CD8-positive, alpha-beta memory T cell (primary cell): ENCODE results near the gene PDGFB. TPM values are rescaled to one million over a fixed set of nuclear protein-coding genes. Genes with fewer than 3 reads are reported as not detected.
A peak's percentile ranks its signal among the peaks of the same experiment; 100 is the strongest.

Experiments used
- CTCF ChIA-PET: fragments of 350-600 bp; sonication (Branson Sonifier 250); formaldehyde crosslinking; loops from one replicate; lab custom pipeline; 2021; ENCODE audit warnings: antibody characterized with exemption; lab: Charles Lee
- POLR2A ChIA-PET: fragments of 350-600 bp; sonication (Branson Sonifier 250); formaldehyde crosslinking; loops from one replicate; lab custom pipeline; 2021; ENCODE audit warnings: antibody characterized with exemption; lab: Charles Lee
- DNase-seq, 5 donors: peaks; one replicate each; pipeline versions ENCODE4 v3.0.0 to v3.0.0-alpha.2; 2020 to 2022; ENCODE audit warnings: mixed read lengths in 1 of 5
- H3K27ac ChIP-seq: one replicate; pipeline ENCODE4 v1.7.0; 2013; ENCODE audit warnings: low read depth, mild to moderate bottlenecking, low read length, moderate library complexity
- H3K27me3 ChIP-seq: 2 replicates; pipeline ENCODE4 v1.7.0; 2013; ENCODE audit warnings: low read length, mild to moderate bottlenecking; ENCODE audit not compliant: insufficient read depth, poor library complexity, severe bottlenecking
- H3K36me3 ChIP-seq: 2 replicates; pipeline ENCODE4 v1.7.0; 2013; ENCODE audit warnings: mild to moderate bottlenecking, low read length, moderate library complexity; ENCODE audit not compliant: insufficient read depth
- H3K4me1 ChIP-seq: 2 replicates; pipeline ENCODE4 v1.7.0; 2013; ENCODE audit warnings: mild to moderate bottlenecking, low read length, moderate library complexity; ENCODE audit not compliant: insufficient read depth
- H3K4me3 ChIP-seq: 2 replicates; pipeline ENCODE4 v1.7.0; 2013; ENCODE audit warnings: mild to moderate bottlenecking, low read length
- H3K9me3 ChIP-seq: 2 replicates; pipeline ENCODE4 v1.7.0; 2013; ENCODE audit warnings: mild to moderate bottlenecking, low read length
- H3K27ac Mint-ChIP-seq, 8 donors: one replicate each; pipeline ENCODE4 v1.8.0; 2020 to 2021; ENCODE audit warnings: mixed read lengths in 8 of 8, mild to moderate bottlenecking in 6 of 8, inconsistent platforms in 3 of 8, moderate library complexity in 3 of 8
- H3K27me3 Mint-ChIP-seq, 2 donors: one replicate each; pipeline ENCODE4 v1.8.0; 2020 to 2021; ENCODE audit warnings: mixed read lengths in 2 of 2, mild to moderate bottlenecking in 1 of 2, moderate library complexity in 1 of 2
- H3K36me3 Mint-ChIP-seq, 3 donors: one replicate each; pipeline ENCODE4 v1.8.0; 2020 to 2021; ENCODE audit warnings: mixed read lengths in 3 of 3, inconsistent platforms in 1 of 3, mild to moderate bottlenecking in 1 of 3
- H3K4me1 Mint-ChIP-seq, 3 donors: one replicate each; pipeline ENCODE4 v1.8.0; 2020 to 2021; ENCODE audit warnings: mixed read lengths in 3 of 3, inconsistent platforms in 1 of 3, mild to moderate bottlenecking in 1 of 3
- H3K4me3 Mint-ChIP-seq, 7 donors: one replicate each; pipeline ENCODE4 v1.8.0; 2020 to 2021; ENCODE audit warnings: mixed read lengths in 7 of 7, mild to moderate bottlenecking in 6 of 7, moderate library complexity in 4 of 7, inconsistent platforms in 2 of 7
- H3K9me3 Mint-ChIP-seq, 5 donors: one replicate each; pipeline ENCODE4 v1.8.0; 2020 to 2022; ENCODE audit warnings: mixed read lengths in 5 of 5, mild to moderate bottlenecking in 3 of 5, moderate library complexity in 2 of 5, inconsistent platforms in 1 of 5
- polyA plus RNA-seq: library from polyadenylated mRNA; unstranded; fragments of 300-500 nt; fragmentation: Illumina TruSeq; gene quantifications from one replicate; pipeline ENCODE4 v1.2.3, GENCODE V29; 2021
- total RNA-seq, 2 experiments: library from RNA; stranded (reverse); gene quantifications; one replicate each; pipeline ENCODE4 v1.2.3, GENCODE V29; 2021

Gene PDGFB
- total and polyA plus RNA-seq, 3 experiments from 2014 or later = 2.3 to 18.2 (median 3.0) TPM

- H3K4me1 ChIP-seq = peaks cover 31% of the 10 kb centered on the region
- H3K4me1 Mint-ChIP-seq = peaks cover 24 to 57% (median 27%) of the 10 kb centered on the region in 3 donors
- CTCF ChIA-PET = interaction anchor here (2.0 to 2.6 kb wide), 2 partner anchors 54 to 81 kb away, joined by 9 read pairs; no protein-coding TSS in a partner anchor
- H3K36me3 ChIP-seq = no peaks in the 10 kb centered on the region
- H3K4me3 ChIP-seq = no peak overlapping the region
- DNase-seq = no peak
- no peak overlapping the region for H3K27ac ChIP-seq
- H3K36me3 Mint-ChIP-seq = peaks cover 0 to 3% (median 0%) of the 10 kb centered on the region in 3 donors
- POLR2A ChIA-PET = no interaction called here
- H3K4me3 Mint-ChIP-seq = peak overlapping the region in 2 of 7 donors; percentile 13 to 54
- H3K9me3 ChIP-seq = no peaks in the 10 kb centered on the region
- no peaks in the 10 kb centered on the region for H3K9me3 Mint-ChIP-seq
- no peak overlapping the region for H3K27ac Mint-ChIP-seq
- no peaks in the 10 kb centered on the region for H3K27me3 ChIP-seq
- H3K27me3 Mint-ChIP-seq = peaks cover 3 to 5% of the 10 kb centered on the region in 2 donors
Observed at GRCh38 chr22:39251762-39252460, 7.1 kb upstream of the PDGFB start.

- Mint-ChIP-seq H3K4me1 (peaks cover 34 to 67% (median 35%) of the 10 kb centered on the region in 3 donors), H3K27ac (no peak overlapping the region), H3K36me3 (peaks cover 0 to 6% (median 0%) of the 10 kb centered on the region in 3 donors), H3K4me3 (no peak overlapping the region), H3K27me3 (peaks cover 4 to 5% of the 10 kb centered on the region in 2 donors), H3K9me3 (no peaks in the 10 kb centered on the region)
- POLR2A ChIA-PET = no interaction called here
- H3K9me3 ChIP-seq = no peaks in the 10 kb centered on the region
- no peak for DNase-seq
- no peaks in the 10 kb centered on the region for H3K36me3 ChIP-seq
- no peak overlapping the region for H3K4me3 ChIP-seq
- peaks cover 35% of the 10 kb centered on the region for H3K4me1 ChIP-seq
- no peaks in the 10 kb centered on the region for H3K27me3 ChIP-seq
- CTCF ChIA-PET = interaction anchor here (0.8 kb wide), 1 partner anchor 108 kb away, joined by 3 read pairs; no protein-coding TSS in a partner anchor
- H3K27ac ChIP-seq = no peak overlapping the region
Observed at GRCh38 chr22:39250838-39251237, 6.1 kb upstream of the PDGFB start.

- Histone ChIP-seq H3K27ac (no peak overlapping the region), H3K4me3 (no peak overlapping the region), H3K4me1 (peaks cover 40% of the 10 kb centered on the region), H3K27me3 (no peaks in the 10 kb centered on the region), H3K9me3 (no peaks in the 10 kb centered on the region), H3K36me3 (no peaks in the 10 kb centered on the region)
- Mint-ChIP-seq H3K27ac (no peak overlapping the region), H3K9me3 (no peaks in the 10 kb centered on the region), H3K4me3 (peak overlapping the region in 1 of 7 donors; percentile 40), H3K36me3 (peaks cover 0 to 6% (median 0%) of the 10 kb centered on the region in 3 donors), H3K27me3 (peaks cover 5 to 6% of the 10 kb centered on the region in 2 donors), H3K4me1 (peaks cover 35 to 66% (median 36%) of the 10 kb centered on the region in 3 donors)
- CTCF ChIA-PET = interaction anchor here (0.8 kb wide), 1 partner anchor 109 kb away, joined by 3 read pairs; no protein-coding TSS in a partner anchor
- no peak for DNase-seq
- POLR2A ChIA-PET = interaction anchor here (0.6 kb wide), 1 partner anchor 1865 kb away, joined by 3 read pairs; no protein-coding TSS in a partner anchor
Observed at GRCh38 chr22:39250131-39250530, 5.3 kb upstream of the PDGFB start.

GRCh38 chr22:39249086-39249704 is 4.4 kb upstream of the PDGFB start:
- H3K27me3 Mint-ChIP-seq = peaks cover 3 to 5% of the 10 kb centered on the region in 2 donors
- POLR2A ChIA-PET = no interaction called here

GRCh38 chr22:39248254-39248653 is 3.5 kb upstream of the PDGFB start:
- peaks cover 3 to 5% of the 10 kb centered on the region in 2 donors for H3K27me3 Mint-ChIP-seq
- Histone ChIP-seq H3K4me1 (peaks cover 23% of the 10 kb centered on the region), H3K9me3 (no peaks in the 10 kb centered on the region), H3K27ac (no peak overlapping the region), H3K36me3 (no peaks in the 10 kb centered on the region), H3K4me3 (no peak overlapping the region), H3K27me3 (no peaks in the 10 kb centered on the region)
- peak overlapping the region in 2 of 8 donors; percentile 29 to 90 for H3K27ac Mint-ChIP-seq
- H3K9me3 Mint-ChIP-seq = no peaks in the 10 kb centered on the region
- H3K4me3 Mint-ChIP-seq = no peak overlapping the region
- DNase-seq = no peak
- ChIA-PET POLR2A (no interaction called here), CTCF (interaction anchor here (1.1 kb wide), 1 partner anchor 70 kb away, joined by 3 read pairs; no protein-coding TSS in a partner anchor)
- peaks cover 0 to 10% (median 0%) of the 10 kb centered on the region in 3 donors for H3K36me3 Mint-ChIP-seq
- peaks cover 31 to 59% (median 34%) of the 10 kb centered on the region in 3 donors for H3K4me1 Mint-ChIP-seq

More at GRCh38 chr22:39249086-39249704, 4.4 kb upstream of the PDGFB start:
- H3K36me3 Mint-ChIP-seq = peaks cover 0 to 7% (median 0%) of the 10 kb centered on the region in 3 donors
- Histone ChIP-seq H3K36me3 (no peaks in the 10 kb centered on the region), H3K9me3 (no peaks in the 10 kb centered on the region), H3K4me1 (peaks cover 33% of the 10 kb centered on the region), H3K27ac (no peak overlapping the region), H3K27me3 (no peaks in the 10 kb centered on the region), H3K4me3 (no peak overlapping the region)
- CTCF ChIA-PET = interaction anchor here (1.1 kb wide), 1 partner anchor 69 kb away, joined by 3 read pairs; no protein-coding TSS in a partner anchor
- no peaks in the 10 kb centered on the region for H3K9me3 Mint-ChIP-seq
- H3K4me1 Mint-ChIP-seq = peaks cover 31 to 64% (median 32%) of the 10 kb centered on the region in 3 donors
- H3K27ac Mint-ChIP-seq = peak overlapping the region in 3 of 8 donors; percentile 12 to 74 (median 40)
- no peak for DNase-seq
- H3K4me3 Mint-ChIP-seq = peak overlapping the region in 1 of 7 donors; percentile 61

GRCh38 chr22:39247361-39247760 is 2.6 kb upstream of the PDGFB start:
- H3K27ac Mint-ChIP-seq = peak overlapping the region in 2 of 8 donors; percentile 42 to 65
- H3K27me3 Mint-ChIP-seq = peaks cover 0 to 3% of the 10 kb centered on the region in 2 donors
- Histone ChIP-seq H3K4me1 (peaks cover 14% of the 10 kb centered on the region), H3K4me3 (no peak overlapping the region), H3K27ac (no peak overlapping the region), H3K36me3 (no peaks in the 10 kb centered on the region), H3K27me3 (no peaks in the 10 kb centered on the region), H3K9me3 (no peaks in the 10 kb centered on the region)
- peaks cover 0 to 14% (median 0%) of the 10 kb centered on the region in 3 donors for H3K36me3 Mint-ChIP-seq
- ChIA-PET POLR2A (no interaction called here), CTCF (interaction anchor here (1.0 to 9.0 kb wide), 2 partner anchors 64 to 76 kb away, joined by 3 to 65 read pairs; no protein-coding TSS in a partner anchor)
- H3K4me3 Mint-ChIP-seq = no peak overlapping the region
- peaks cover 25 to 54% (median 25%) of the 10 kb centered on the region in 3 donors for H3K4me1 Mint-ChIP-seq
- DNase-seq = no peak
- H3K9me3 Mint-ChIP-seq = no peaks in the 10 kb centered on the region

- Mint-ChIP-seq H3K9me3 (no peaks in the 10 kb centered on the region), H3K4me3 (peak overlapping the region in 3 of 7 donors; percentile 24 to 87 (median 78)), H3K27me3 (peaks cover 0 to 3% of the 10 kb centered on the region in 2 donors), H3K36me3 (peaks cover 0 to 14% (median 0%) of the 10 kb centered on the region in 3 donors), H3K27ac (peak overlapping the region in 4 of 8 donors; percentile 33 to 65 (median 50)), H3K4me1 (peaks cover 25 to 50% (median 25%) of the 10 kb centered on the region in 3 donors)
- no peaks in the 10 kb centered on the region for H3K9me3 ChIP-seq
- no peak overlapping the region for H3K4me3 ChIP-seq
- H3K27ac ChIP-seq = no peak overlapping the region
- no peaks in the 10 kb centered on the region for H3K27me3 ChIP-seq
- peaks cover 14% of the 10 kb centered on the region for H3K4me1 ChIP-seq
- no peak for DNase-seq
- ChIA-PET POLR2A (no interaction called here), CTCF (interaction anchor here (0.6 to 9.0 kb wide), 3 partner anchors 64 to 99 kb away, joined by 3 to 65 read pairs (median 3); no protein-coding TSS in a partner anchor)
- no peaks in the 10 kb centered on the region for H3K36me3 ChIP-seq
Observed at GRCh38 chr22:39246690-39247332, 2.0 kb upstream of the PDGFB start.
